GM12801 (cell line): ENCODE results near the gene ABCC11.

Experiments
- TF ChIP-seq, protein P1 (sequence below): IDR thresholded peaks from one replicate; pipeline ENCODE4 v1.5.1; 2011; ENCODE audit warnings: control low read depth; ENCODE audit not compliant: insufficient read length; ENCODE audit errors: extremely low read depth

ABCC11 gene

DNA sequence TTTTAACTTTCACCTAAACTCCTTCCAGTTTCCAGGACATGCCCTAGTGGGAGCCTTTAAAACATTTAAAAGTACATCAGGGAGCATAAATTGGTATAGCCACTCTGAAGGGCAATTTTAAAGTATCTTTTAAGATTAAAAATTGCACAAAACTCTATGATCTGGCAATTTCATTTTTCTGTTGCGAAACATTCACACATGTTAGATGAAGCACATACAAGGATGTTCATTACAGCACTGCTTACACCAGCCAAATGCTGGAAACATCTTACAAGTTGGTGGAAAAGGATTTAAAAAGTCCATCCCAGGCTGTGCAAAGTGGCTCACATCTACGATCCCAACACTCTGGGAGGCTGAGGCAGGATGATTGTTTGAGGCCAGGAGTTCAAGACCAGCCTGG, 29.6 kb downstream of the ABCC11 start:
- TF ChIP-seq, protein P1, sequence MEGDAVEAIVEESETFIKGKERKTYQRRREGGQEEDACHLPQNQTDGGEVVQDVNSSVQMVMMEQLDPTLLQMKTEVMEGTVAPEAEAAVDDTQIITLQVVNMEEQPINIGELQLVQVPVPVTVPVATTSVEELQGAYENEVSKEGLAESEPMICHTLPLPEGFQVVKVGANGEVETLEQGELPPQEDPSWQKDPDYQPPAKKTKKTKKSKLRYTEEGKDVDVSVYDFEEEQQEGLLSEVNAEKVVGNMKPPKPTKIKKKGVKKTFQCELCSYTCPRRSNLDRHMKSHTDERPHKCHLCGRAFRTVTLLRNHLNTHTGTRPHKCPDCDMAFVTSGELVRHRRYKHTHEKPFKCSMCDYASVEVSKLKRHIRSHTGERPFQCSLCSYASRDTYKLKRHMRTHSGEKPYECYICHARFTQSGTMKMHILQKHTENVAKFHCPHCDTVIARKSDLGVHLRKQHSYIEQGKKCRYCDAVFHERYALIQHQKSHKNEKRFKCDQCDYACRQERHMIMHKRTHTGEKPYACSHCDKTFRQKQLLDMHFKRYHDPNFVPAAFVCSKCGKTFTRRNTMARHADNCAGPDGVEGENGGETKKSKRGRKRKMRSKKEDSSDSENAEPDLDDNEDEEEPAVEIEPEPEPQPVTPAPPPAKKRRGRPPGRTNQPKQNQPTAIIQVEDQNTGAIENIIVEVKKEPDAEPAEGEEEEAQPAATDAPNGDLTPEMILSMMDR = no peak

DNA sequence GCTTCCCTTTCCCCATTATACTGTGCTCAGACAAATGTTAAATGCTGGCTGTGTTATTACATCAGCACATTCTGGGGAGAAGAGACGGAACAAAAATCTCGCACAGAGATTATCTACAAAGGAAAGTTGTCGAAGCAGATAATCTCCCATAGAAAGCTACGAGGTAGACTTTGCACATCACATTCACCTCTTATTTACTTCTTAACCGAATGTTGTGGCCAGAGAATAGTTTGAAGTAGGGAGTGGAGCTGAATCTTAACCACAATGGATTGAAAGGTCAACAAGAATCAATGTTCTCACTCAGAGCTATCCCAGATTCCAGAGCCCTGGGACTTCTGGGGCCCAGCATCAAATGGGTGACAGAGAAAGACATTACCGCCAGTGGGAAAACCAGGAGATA, 31.6 kb downstream of the ABCC11 start:
- TF ChIP-seq, protein P1 = no peak

DNA sequence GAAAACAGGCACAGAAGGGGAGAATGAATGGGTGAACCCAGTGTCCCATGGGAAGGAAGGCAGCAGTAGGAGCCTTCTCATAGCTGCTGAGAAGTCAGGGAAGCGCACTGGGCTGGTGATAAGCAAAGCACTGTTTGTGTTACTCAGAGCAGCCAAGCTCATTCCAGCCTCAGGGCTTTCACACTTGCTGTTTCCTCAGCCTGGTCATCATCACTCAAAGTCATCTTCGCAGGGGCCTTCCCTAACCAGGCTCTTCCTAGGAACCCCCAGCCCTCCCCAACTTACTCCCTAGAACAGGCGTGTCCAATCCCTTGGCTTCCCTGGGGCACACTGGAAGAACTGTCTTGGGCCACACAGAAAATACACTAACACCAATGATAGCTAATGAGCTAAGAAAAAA, 35.3 kb downstream of the ABCC11 start:
- TF ChIP-seq, protein P1 = no peak

DNA sequence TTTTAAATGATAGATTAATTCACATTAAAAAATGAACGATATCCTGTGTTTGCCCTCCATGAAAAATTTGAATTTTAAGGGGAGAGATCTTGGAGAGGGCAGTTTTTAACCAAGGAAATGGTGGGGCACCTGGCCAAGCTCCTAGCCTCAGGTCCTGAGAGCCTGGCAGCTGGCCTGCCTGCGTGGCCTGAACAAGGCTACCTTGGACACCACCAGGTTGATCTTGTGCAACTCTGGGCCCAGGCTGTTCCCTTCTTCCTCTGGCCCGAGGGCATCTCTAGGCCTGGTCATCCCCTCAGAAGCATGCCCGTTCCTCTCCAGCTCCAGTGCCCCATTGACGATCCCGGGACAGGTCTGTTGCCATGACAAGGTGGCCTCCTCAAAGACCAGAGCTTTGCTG, 36.6 kb downstream of the ABCC11 start:
- TF ChIP-seq, protein P1 = no peak

DNA sequence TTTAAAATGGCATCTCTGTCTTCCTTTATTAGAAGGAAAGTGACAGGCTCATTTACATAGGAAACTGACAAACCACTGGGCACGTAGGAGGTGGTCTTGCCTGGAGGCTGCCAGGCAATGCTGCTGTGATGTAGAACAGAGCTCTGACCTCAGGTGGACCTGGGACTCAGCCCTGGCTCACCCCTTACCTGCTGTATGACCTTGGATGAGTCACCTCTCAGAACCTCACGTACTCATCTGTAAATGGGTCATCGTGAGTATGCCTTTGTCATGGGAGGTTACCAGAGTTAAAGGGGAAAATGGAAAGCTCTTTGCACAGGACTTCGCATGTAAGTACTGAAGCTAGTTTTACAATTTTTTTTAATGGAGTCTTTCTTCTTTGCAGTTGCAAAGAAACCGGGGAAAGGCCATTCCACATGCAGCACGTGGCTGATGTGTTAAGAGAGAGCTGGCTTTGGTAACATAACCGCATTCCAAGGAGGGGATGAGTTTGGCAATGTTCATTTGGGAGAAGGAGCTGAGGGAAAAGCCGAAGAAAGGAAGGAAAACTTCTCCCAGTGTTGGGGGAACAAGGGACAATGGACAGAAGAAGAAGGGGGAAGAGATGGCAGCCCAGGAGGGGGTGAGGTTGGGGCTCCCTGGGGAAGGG, 40.6 kb downstream of the ABCC11 start:
- TF ChIP-seq, protein P1 = no peak

DNA sequence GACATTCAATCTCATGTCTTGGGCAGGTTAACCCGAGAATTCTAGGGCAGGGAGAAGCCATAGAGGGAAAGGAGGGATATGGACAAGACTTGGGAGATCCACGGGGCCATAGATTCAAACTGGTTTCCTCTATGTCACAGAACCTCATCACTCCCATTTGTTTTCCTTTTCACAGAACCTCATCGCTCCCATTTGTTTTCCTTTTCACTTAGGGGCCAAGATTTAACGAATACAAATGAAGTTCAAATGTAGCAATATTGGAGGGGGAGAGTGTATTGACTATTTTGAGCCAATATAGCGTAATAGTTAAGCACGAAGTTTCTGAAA, 42.6 kb downstream of the ABCC11 start:
- TF ChIP-seq, protein P1 = no peak

DNA sequence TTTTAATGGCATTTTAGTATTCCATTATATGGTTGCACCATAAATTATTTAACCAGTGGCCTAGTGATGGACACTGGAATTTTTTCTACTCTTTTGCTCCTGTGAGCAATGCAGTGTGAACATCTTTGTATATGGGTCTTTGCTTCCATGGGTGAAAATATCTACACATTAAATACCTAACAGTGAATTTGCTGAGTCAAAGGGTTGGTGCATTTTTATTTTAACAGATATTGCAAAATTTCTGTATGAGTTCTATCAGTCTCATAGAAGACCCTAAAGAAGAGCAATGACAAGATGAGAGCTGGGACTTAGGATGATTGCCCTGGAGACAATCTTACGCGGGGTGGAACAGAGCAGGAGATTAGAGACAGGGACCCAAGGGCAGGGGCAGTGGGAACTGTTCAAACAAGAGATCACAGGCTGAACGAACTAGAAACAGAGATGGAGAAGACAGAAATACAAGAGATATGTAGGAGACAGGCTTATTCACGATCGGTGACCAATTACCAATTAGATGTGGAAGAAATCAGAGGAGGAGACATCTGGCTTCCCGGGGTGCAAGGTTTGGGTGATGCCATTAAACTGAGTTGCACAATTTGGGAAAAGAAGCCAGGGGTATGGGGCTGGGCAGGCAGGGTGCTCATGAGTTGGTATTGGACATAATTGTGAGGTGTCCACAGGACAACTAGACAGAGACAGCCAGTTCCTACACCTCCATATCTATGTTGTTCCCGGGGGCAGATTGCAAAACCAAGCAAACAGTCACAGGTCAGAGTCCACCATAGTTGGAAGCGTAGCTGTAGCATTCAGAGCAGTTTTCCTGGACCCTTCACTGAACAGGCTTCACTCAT, 43.1 kb downstream of the ABCC11 start:
- TF ChIP-seq, protein P1 = no peak
